Lower leg skin (tissue), 3 donors: ENCODE results near the gene TSSC4.

Source experiments
- POLR2A ChIP-seq, 2 donors: fragments of 450-650 bp; IDR thresholded peaks; one replicate each; pipeline ENCODE4 v1.6.1; 2016 to 2017; ENCODE audit warnings: antibody characterized with exemption in 2 of 2, mild to moderate bottlenecking in 1 of 2, moderate library complexity in 1 of 2
- TF ChIP-seq, protein P1 (sequence below), 3 donors: fragments of 450-650 bp; IDR thresholded peaks; one replicate each; pipeline ENCODE4 v1.5.1; 2016; ENCODE audit warnings: antibody characterized with exemption in 3 of 3, mild to moderate bottlenecking in 3 of 3, moderate library complexity in 2 of 3

DNA sequence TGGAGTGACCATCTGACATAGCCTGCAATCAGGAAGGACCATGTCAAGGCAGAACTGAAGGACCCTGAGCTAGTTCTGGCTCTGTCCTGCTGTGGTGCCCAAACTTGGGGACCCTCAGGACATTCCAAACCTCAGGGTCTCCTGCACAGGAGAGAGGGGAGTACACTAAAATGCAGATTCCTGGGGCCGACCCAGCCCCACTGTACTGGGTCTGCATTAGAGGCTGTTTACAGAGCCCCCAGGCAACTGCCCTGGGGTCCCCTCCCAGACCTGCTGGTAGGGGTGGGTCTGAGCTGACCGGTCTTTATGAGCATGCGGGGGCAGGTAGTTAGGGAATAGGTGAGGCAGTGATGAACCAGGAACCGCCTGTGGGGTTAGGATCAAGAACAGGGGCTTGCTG is 37.0 kb downstream of the TSSC4 start:
- no peak for TF ChIP-seq POLR2A (IDR thresholded peaks at IDR 0.05)
- TF ChIP-seq, protein P1, sequence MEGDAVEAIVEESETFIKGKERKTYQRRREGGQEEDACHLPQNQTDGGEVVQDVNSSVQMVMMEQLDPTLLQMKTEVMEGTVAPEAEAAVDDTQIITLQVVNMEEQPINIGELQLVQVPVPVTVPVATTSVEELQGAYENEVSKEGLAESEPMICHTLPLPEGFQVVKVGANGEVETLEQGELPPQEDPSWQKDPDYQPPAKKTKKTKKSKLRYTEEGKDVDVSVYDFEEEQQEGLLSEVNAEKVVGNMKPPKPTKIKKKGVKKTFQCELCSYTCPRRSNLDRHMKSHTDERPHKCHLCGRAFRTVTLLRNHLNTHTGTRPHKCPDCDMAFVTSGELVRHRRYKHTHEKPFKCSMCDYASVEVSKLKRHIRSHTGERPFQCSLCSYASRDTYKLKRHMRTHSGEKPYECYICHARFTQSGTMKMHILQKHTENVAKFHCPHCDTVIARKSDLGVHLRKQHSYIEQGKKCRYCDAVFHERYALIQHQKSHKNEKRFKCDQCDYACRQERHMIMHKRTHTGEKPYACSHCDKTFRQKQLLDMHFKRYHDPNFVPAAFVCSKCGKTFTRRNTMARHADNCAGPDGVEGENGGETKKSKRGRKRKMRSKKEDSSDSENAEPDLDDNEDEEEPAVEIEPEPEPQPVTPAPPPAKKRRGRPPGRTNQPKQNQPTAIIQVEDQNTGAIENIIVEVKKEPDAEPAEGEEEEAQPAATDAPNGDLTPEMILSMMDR (IDR thresholded peaks at IDR 0.05), result no peak
